ENCODE data around the gene RNF5. TPM values are rescaled to one million over a fixed set of nuclear protein-coding genes. Genes with fewer than 3 reads are reported as not detected.

Gene RNF5
- total RNA-seq, 1 experiment from 2014 or later, result 114 TPM

DNA sequence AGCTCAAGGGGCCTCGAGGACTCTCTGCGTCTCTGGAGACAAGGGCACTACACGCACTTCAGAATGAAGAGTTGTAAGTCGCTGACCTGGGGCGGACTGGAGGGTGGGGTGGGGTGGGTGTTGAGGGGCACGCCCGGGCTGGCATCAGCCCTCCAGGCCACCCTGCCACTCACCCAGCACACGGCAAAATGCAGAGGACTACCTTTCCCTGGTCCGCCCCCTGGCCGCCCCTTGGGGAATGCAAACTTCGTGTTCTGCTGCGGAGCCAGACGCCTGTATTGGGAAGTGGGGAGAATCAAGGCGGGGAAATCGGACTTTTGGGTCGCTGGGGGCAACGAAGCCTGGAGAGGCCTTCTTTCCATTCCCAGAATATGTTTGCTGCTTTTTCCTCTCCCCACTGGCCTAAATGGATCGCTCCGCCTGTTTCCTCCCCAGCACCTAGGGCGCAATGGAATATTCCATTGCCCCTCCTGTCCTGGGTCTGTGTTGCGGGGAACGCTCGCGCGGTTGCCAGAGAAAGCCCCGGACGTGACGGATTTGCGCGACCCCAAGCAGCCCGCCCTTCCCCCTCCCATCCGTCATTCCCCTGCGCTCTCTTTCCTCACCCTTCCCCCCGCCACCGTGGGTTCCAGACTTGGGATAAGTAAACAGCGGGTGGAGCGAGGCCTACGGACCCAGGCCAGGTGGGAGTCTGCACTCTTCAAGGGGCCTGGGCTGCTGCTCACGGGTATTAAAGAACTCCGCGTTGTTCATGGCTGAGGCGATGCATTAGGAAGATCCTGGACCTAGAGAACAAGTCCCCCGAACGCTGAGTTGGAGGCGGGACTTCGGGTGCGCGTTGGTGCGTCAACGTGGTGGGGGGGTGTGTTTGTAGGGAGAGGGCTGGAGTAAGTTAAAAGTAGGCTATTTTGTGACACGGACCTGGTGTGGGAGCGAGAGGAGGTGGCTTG lies 24.4 kb upstream of the RNF5 start, which contains the start of gene PPT2 (continued):
- TF ChIP-seq, protein P1, sequence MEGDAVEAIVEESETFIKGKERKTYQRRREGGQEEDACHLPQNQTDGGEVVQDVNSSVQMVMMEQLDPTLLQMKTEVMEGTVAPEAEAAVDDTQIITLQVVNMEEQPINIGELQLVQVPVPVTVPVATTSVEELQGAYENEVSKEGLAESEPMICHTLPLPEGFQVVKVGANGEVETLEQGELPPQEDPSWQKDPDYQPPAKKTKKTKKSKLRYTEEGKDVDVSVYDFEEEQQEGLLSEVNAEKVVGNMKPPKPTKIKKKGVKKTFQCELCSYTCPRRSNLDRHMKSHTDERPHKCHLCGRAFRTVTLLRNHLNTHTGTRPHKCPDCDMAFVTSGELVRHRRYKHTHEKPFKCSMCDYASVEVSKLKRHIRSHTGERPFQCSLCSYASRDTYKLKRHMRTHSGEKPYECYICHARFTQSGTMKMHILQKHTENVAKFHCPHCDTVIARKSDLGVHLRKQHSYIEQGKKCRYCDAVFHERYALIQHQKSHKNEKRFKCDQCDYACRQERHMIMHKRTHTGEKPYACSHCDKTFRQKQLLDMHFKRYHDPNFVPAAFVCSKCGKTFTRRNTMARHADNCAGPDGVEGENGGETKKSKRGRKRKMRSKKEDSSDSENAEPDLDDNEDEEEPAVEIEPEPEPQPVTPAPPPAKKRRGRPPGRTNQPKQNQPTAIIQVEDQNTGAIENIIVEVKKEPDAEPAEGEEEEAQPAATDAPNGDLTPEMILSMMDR (IDR thresholded peaks at IDR 0.05), result no peak
- TF ChIP-seq MYBL2 (CRISPR knock-in tag; IDR thresholded peaks at IDR 0.05), result 0 out of 2 replicates have a peak, but pooled peaks have one; percentile 10

DNA sequence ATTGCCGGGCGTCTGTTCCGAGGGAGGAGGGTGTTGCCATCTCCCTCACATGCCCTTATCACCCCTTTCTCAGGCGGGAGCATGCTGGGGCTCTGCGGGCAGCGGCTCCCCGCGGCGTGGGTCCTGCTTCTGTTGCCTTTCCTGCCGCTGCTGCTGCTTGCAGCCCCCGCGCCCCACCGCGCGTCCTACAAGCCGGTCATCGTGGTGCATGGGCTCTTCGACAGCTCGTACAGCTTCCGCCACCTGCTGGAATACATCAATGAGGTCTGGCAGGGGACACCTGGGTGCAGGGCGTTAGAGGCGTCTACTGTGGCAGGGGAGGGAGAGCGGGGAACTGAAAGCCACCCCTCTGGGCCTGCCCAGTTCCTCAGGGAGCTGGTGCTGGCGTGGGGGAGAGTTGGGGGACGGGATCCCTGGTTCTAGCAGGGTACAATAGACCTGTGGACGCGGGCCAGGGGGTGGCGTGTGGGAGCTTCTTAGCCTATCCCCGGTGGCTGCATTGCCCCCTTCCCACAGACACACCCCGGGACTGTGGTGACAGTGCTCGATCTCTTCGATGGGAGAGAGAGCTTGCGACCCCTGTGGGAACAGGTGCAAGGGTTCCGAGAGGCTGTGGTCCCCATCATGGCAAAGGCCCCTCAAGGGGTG lies 23.6 kb upstream of the RNF5 start:
- peak overlapping the region; percentile 100 for H3K4me3 Mint-ChIP-seq
- ATAC-seq (peak; percentile 23), DNase-seq (ENCODE audit: low spot score) (peak; percentile 68)
- H3K9me3 Mint-ChIP-seq, result no peaks in the 10 kb centered on the region
- TF ChIP-seq, protein P2, sequence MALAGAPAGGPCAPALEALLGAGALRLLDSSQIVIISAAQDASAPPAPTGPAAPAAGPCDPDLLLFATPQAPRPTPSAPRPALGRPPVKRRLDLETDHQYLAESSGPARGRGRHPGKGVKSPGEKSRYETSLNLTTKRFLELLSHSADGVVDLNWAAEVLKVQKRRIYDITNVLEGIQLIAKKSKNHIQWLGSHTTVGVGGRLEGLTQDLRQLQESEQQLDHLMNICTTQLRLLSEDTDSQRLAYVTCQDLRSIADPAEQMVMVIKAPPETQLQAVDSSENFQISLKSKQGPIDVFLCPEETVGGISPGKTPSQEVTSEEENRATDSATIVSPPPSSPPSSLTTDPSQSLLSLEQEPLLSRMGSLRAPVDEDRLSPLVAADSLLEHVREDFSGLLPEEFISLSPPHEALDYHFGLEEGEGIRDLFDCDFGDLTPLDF (CRISPR knock-in tag; IDR thresholded peaks at IDR 0.05), result no peak
- TF ChIP-seq ZNF423 (CRISPR knock-in tag; IDR thresholded peaks at IDR 0.05) (no peak), JUN (CRISPR knock-in tag; IDR thresholded peaks at IDR 0.05) (no peak), SMAD4 (CRISPR knock-in tag; IDR thresholded peaks at IDR 0.05) (no peak), CREM (CRISPR knock-in tag; IDR thresholded peaks at IDR 0.05) (no peak), HMGA2 (CRISPR knock-in tag; IDR thresholded peaks at IDR 0.05) (no peak), RORB (CRISPR knock-in tag; IDR thresholded peaks at IDR 0.05) (no peak), SP1 (CRISPR knock-in tag; conservative IDR thresholded peaks at IDR 0.05) (no peak), NFE2L1 (CRISPR knock-in tag; IDR thresholded peaks at IDR 0.05) (0 out of 2 replicates have a peak, but pooled peaks have one; percentile 40)
- TF ChIP-seq, protein P3, sequence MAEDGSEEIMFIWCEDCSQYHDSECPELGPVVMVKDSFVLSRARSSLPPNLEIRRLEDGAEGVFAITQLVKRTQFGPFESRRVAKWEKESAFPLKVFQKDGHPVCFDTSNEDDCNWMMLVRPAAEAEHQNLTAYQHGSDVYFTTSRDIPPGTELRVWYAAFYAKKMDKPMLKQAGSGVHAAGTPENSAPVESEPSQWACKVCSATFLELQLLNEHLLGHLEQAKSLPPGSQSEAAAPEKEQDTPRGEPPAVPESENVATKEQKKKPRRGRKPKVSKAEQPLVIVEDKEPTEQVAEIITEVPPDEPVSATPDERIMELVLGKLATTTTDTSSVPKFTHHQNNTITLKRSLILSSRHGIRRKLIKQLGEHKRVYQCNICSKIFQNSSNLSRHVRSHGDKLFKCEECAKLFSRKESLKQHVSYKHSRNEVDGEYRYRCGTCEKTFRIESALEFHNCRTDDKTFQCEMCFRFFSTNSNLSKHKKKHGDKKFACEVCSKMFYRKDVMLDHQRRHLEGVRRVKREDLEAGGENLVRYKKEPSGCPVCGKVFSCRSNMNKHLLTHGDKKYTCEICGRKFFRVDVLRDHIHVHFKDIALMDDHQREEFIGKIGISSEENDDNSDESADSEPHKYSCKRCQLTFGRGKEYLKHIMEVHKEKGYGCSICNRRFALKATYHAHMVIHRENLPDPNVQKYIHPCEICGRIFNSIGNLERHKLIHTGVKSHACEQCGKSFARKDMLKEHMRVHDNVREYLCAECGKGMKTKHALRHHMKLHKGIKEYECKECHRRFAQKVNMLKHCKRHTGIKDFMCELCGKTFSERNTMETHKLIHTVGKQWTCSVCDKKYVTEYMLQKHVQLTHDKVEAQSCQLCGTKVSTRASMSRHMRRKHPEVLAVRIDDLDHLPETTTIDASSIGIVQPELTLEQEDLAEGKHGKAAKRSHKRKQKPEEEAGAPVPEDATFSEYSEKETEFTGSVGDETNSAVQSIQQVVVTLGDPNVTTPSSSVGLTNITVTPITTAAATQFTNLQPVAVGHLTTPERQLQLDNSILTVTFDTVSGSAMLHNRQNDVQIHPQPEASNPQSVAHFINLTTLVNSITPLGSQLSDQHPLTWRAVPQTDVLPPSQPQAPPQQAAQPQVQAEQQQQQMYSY (CRISPR knock-in tag; IDR thresholded peaks at IDR 0.05), result no peak
- TF ChIP-seq, protein P4, sequence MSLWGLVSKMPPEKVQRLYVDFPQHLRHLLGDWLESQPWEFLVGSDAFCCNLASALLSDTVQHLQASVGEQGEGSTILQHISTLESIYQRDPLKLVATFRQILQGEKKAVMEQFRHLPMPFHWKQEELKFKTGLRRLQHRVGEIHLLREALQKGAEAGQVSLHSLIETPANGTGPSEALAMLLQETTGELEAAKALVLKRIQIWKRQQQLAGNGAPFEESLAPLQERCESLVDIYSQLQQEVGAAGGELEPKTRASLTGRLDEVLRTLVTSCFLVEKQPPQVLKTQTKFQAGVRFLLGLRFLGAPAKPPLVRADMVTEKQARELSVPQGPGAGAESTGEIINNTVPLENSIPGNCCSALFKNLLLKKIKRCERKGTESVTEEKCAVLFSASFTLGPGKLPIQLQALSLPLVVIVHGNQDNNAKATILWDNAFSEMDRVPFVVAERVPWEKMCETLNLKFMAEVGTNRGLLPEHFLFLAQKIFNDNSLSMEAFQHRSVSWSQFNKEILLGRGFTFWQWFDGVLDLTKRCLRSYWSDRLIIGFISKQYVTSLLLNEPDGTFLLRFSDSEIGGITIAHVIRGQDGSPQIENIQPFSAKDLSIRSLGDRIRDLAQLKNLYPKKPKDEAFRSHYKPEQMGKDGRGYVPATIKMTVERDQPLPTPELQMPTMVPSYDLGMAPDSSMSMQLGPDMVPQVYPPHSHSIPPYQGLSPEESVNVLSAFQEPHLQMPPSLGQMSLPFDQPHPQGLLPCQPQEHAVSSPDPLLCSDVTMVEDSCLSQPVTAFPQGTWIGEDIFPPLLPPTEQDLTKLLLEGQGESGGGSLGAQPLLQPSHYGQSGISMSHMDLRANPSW (CRISPR knock-in tag; conservative IDR thresholded peaks at IDR 0.05; ENCODE audit: low read depth), result no peak
- TF ChIP-seq, protein P5, sequence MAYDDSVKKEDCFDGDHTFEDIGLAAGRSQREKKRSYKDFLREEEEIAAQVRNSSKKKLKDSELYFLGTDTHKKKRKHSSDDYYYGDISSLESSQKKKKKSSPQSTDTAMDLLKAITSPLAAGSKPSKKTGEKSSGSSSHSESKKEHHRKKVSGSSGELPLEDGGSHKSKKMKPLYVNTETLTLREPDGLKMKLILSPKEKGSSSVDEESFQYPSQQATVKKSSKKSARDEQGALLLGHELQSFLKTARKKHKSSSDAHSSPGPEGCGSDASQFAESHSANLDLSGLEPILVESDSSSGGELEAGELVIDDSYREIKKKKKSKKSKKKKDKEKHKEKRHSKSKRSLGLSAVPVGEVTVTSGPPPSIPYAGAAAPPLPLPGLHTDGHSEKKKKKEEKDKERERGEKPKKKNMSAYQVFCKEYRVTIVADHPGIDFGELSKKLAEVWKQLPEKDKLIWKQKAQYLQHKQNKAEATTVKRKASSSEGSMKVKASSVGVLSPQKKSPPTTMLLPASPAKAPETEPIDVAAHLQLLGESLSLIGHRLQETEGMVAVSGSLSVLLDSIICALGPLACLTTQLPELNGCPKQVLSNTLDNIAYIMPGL (CRISPR knock-in tag; IDR thresholded peaks at IDR 0.05), result peak; percentile 66; the same call in 1 of the 2 replicates
- TF ChIP-seq, protein P6, sequence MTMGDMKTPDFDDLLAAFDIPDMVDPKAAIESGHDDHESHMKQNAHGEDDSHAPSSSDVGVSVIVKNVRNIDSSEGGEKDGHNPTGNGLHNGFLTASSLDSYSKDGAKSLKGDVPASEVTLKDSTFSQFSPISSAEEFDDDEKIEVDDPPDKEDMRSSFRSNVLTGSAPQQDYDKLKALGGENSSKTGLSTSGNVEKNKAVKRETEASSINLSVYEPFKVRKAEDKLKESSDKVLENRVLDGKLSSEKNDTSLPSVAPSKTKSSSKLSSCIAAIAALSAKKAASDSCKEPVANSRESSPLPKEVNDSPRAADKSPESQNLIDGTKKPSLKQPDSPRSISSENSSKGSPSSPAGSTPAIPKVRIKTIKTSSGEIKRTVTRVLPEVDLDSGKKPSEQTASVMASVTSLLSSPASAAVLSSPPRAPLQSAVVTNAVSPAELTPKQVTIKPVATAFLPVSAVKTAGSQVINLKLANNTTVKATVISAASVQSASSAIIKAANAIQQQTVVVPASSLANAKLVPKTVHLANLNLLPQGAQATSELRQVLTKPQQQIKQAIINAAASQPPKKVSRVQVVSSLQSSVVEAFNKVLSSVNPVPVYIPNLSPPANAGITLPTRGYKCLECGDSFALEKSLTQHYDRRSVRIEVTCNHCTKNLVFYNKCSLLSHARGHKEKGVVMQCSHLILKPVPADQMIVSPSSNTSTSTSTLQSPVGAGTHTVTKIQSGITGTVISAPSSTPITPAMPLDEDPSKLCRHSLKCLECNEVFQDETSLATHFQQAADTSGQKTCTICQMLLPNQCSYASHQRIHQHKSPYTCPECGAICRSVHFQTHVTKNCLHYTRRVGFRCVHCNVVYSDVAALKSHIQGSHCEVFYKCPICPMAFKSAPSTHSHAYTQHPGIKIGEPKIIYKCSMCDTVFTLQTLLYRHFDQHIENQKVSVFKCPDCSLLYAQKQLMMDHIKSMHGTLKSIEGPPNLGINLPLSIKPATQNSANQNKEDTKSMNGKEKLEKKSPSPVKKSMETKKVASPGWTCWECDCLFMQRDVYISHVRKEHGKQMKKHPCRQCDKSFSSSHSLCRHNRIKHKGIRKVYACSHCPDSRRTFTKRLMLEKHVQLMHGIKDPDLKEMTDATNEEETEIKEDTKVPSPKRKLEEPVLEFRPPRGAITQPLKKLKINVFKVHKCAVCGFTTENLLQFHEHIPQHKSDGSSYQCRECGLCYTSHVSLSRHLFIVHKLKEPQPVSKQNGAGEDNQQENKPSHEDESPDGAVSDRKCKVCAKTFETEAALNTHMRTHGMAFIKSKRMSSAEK (CRISPR knock-in tag; IDR thresholded peaks at IDR 0.05; ENCODE audit: borderline replicate concordance), result no peak
- TF ChIP-seq, protein P7, sequence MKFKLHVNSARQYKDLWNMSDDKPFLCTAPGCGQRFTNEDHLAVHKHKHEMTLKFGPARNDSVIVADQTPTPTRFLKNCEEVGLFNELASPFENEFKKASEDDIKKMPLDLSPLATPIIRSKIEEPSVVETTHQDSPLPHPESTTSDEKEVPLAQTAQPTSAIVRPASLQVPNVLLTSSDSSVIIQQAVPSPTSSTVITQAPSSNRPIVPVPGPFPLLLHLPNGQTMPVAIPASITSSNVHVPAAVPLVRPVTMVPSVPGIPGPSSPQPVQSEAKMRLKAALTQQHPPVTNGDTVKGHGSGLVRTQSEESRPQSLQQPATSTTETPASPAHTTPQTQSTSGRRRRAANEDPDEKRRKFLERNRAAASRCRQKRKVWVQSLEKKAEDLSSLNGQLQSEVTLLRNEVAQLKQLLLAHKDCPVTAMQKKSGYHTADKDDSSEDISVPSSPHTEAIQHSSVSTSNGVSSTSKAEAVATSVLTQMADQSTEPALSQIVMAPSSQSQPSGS (CRISPR knock-in tag; IDR thresholded peaks at IDR 0.05; ENCODE audit: borderline replicate concordance, low read depth), result no peak
- H3K4me1 Mint-ChIP-seq, result peaks cover 33% of the 10 kb centered on the region
- peak overlapping the region; percentile 99 for H3K27ac Mint-ChIP-seq
- H3K27me3 Mint-ChIP-seq (ENCODE audit: low read depth), result peaks cover 32% of the 10 kb centered on the region
- POLR2A ChIA-PET, result interaction anchor here (0.5 to 1.0 kb wide), 4 partner anchors 11 to 59 kb away, joined by 3 to 8 read pairs (median 4); no protein-coding TSS in a partner anchor
- CTCF ChIA-PET, result interaction anchor here (0.6 to 1.3 kb wide), 8 partner anchors 10 to 800 kb away, joined by 3 to 9 read pairs (median 5); partner anchors contain the start of genes ATF6B and EGFL8
- peaks cover 26% of the 10 kb centered on the region for H3K36me3 Mint-ChIP-seq
